IMR-90 (cell line): Measurements from ENCODE around the gene ZNF532.

Experiments used
- CTCF ChIP-seq: conservative IDR thresholded peaks from 2 replicates; pipeline ENCODE4 v1.5.1; 2012; ENCODE audit warnings: mild to moderate bottlenecking, low read depth, low read length, improper control_type of control experiment
- MAFK ChIP-seq: IDR thresholded peaks from 2 replicates; pipeline ENCODE4 v1.6.1; 2012; ENCODE audit warnings: low read depth, low read length, improper control_type of control experiment
- MXI1 ChIP-seq: IDR thresholded peaks from 2 replicates; pipeline ENCODE4 v1.6.1; 2012; ENCODE audit warnings: low read depth, mild to moderate bottlenecking, low read length, moderate library complexity, borderline replicate concordance
- POLR2A ChIP-seq: IDR thresholded peaks from 2 replicates; pipeline ENCODE4 v1.6.1; 2012; ENCODE audit warnings: mild to moderate bottlenecking, low read depth, low read length

DNA sequence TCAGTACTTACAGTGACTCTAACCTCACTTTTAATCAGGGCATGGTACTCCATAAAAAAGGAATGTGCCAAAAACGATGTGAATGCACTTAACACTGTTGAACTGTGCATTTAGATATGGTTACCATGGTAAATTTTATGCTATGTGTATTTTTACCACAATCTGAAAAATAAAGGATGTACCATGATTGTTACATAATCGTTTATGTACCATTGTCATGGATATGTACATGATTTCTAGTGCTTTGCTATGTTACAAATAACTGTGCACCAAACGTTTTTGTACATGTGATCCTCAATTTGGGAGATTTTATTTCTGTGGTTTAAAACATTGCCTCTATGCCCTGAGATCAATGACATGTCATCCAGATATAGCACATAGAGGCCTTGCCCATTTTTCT lies 21.8 kb downstream of the ZNF532 start:
- TF ChIP-seq POLR2A (no peak), CTCF (no peak), MAFK (no peak), MXI1 (no peak)
